VCaP (cell line): ENCODE results near the gene HNRNPL.
A peak's percentile ranks its signal among the peaks of the same experiment; 100 is the strongest.

Experiments
- H3K27ac ChIP-seq: fragments of 450-650 bp; 2 replicates; pipeline ENCODE4 v1.5.1; 2017
- CTCF ChIP-seq: fragments of 450-650 bp; conservative IDR thresholded peaks from 2 replicates; pipeline ENCODE4 v1.5.1; 2017; ENCODE audit warnings: mild to moderate bottlenecking, moderate library complexity

HNRNPL gene

GRCh38 chr19:38846097-38846496, 3.7 kb downstream of the HNRNPL start:
- peak overlapping the region; percentile 100 for H3K27ac ChIP-seq
- TF ChIP-seq CTCF = no peak

DNA sequence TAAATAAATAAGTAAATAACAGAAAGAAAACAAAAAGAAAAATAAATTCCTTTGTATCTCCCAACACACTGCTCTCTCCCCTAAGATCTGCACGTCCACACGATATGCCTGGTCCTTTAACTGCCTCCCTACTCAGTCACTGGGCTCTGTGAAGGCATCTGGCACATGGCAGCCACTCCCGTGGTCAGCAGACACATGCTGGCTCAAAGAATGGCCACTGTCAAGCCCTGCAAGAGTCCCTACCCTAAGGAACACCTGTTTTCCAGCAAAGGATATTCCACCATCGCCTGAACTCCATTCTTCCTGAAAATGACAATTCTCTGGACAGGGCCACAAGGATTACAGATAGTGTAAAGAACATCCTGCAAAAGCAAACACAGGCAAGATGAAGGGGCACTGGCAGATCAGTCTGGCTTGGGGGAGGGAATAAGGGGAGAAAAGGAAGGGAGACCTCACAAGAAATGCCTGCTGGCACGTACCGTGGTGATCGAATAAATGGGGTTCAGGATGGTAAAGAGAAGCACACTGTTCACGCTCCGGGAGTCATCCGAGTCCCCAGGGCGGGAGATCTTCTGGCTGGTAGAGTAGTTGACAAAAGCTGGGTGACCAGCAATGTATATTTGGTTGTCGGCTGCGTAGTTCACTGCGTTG, 4.3 kb downstream of the HNRNPL start:
- peak overlapping the region; percentile 100 for H3K27ac ChIP-seq
- TF ChIP-seq CTCF = no peak

DNA sequence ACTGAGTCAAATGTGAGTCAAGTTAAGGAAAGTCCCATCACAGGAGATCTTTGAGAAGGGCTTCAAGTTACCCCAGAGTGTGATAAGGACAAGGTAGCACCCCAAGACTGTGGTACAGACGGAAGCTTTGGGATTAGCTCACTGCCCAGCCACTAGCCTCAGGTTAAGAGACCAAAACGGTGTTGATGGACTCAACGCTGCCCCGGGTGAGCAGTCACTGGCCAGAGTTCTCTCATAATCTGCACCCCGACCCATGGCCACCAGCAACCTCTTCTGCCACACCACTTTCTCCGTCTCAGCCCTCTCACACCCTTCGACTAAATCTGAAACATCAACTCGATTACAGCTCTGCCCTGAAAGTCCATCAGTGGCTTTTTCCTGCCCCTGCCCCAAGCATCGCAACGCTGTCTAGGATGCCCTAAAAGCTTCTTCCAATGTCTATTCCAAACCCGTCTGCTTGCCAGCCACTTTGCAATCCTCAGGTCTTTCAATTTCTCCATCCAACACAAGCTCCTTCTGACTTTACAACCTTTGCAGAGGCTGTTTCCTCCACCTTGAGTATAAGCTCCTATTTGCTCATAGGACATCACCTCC, 5.6 kb downstream of the HNRNPL start:
- TF ChIP-seq CTCF = no peak
- H3K27ac ChIP-seq = peak overlapping the region; percentile 100

DNA sequence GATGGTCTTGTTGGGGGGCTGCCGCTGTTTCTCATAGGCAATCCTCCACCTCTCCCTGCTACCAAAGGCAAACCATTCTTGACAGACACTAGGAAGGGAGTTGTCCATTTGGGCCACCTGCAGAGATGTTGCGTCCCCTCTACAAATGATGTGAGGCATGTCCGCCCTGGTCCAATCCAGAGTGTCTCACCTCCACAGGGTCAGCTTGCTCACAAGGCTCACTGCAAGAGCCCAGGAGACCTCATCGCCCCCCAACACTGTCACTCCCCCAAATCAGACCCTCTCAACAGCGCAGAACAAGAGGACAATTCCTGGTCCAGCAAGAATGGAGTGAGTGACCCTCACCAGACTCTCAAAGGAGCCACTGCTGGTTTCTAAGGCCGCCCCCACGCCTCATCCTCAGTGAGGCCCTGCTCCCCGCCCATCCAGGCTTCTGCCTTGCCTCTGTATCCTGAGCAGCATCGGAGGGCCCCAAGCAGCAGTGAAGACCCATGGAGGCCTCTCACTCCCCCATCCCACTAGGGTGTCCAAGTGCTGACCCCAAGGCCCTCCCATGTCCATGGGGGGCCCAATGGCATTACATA, 6.5 kb downstream of the HNRNPL start:
- TF ChIP-seq CTCF = no peak
- peak overlapping the region; percentile 100 for H3K27ac ChIP-seq

GRCh38 chr19:38842439-38843174, 7.2 kb downstream of the HNRNPL start:
- no peak for TF ChIP-seq CTCF
- peak overlapping the region; percentile 100 for H3K27ac ChIP-seq

DNA sequence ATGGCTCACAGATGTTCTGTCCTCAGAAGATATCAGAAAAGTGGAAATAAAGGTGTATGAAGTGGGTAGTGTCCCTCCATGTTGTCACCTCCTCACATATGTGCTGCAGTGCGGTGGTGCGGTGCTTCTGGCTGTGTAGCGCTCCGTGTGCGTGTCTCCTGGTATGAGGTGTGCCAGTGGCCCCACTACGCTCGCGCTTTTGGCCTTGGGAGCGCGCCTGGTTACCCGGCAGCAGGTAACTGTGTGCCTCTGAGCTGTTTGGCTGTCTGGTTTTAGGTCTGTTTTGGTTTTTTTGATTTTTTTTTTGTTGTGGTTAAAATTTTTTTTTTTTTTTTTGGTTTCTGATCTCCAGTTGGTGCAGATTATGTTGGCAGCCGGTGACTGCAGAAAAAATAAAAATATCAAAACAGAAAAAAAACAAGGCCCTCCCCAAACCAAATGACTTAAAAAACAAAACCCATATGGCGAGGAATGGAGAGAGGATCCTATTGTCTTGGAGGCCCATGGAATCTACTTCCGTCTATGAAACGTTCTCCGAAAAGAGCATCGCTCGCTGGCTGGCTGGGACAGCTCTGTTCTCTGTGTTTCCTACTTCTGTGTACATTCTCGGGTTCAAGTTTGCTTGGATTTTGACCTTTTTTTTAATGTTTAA, 7.9 kb downstream of the HNRNPL start:
- peak overlapping the region; percentile 100 for H3K27ac ChIP-seq
- TF ChIP-seq CTCF = no peak

DNA sequence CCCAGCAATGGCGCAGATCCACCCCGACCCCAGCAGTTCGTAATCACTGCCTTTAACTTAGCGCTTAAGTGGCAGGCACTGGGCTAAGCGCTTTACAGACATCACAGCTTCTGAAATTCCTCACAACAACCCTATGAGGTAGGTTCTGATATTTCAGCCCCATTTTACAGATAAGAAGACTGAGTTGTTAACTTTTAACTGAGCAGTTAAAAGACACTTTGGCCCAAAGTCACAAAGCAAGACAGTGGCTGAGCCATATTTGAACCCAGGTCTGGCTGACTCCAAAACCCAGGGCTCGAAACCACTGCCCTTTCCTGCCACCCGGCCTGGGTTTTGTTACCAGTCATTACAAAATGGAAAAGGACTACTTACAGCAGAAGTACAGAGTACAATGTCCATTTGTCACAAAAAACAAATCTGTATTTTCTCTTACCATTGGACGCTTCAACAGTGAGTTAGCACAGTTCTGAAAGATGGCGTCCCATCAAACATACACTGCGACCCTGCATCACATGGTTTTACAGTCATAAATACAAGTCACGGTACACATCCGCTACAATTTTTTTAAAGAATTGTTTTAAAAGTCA, 8.5 kb downstream of the HNRNPL start:
- peak overlapping the region; percentile 100 for H3K27ac ChIP-seq
- TF ChIP-seq CTCF = no peak
